CD4-positive, alpha-beta T cell treated with Interleukin-1 beta for 1 hour (primary cell): ENCODE results near the gene DHRS3.
"Not testable (repeated sequence)": the region's sequence is repeated elsewhere in the genome, so short reads cannot be mapped to it uniquely, and the experiment has no call there.

Experiments
- DNase-seq, 2 donors: peaks; one replicate each; pipeline ENCODE4 v3.0.0-alpha.2; 2020 to 2022

DHRS3 gene

GRCh38 chr1:12536023-12536639 lies 81.9 kb downstream of the DHRS3 start:
- DNase-seq: no peak

- DNase-seq: no peak
These were observed 85.3 kb downstream of the DHRS3 start for GRCh38 chr1:12532405-12533315.

GRCh38 chr1:12531179-12531499 lies 86.9 kb downstream of the DHRS3 start:
- DNase-seq: no peak

- DNase-seq: no peak
These were observed 87.4 kb downstream of the DHRS3 start for GRCh38 chr1:12530462-12531178.

GRCh38 chr1:12529640-12530174 lies 88.3 kb downstream of the DHRS3 start:
- no peak for DNase-seq

- DNase-seq: no peak
These were observed 89.8 kb downstream of the DHRS3 start for GRCh38 chr1:12528021-12528852.

- no peak for DNase-seq
These were observed 90.4 kb downstream of the DHRS3 start for GRCh38 chr1:12527564-12527963.

GRCh38 chr1:12525311-12526181 lies 92.5 kb downstream of the DHRS3 start:
- DNase-seq: no peak

- DNase-seq: no peak
These were observed 93.7 kb downstream of the DHRS3 start for GRCh38 chr1:12524266-12524665.

GRCh38 chr1:12522780-12523179 lies 95.2 kb downstream of the DHRS3 start:
- DNase-seq: not testable (repeated sequence)

- DNase-seq: no peak
These were observed 96.9 kb downstream of the DHRS3 start for GRCh38 chr1:12521096-12521495.

GRCh38 chr1:12519693-12520364 lies 98.2 kb downstream of the DHRS3 start:
- no peak for DNase-seq

- DNase-seq: no peak
These were observed 98.9 kb downstream of the DHRS3 start for GRCh38 chr1:12518931-12519692.
